Ascending aorta (tissue), 2 donors: ENCODE results near the gene GEMIN7. TPM values are rescaled to one million over a fixed set of nuclear protein-coding genes. Genes with fewer than 3 reads are reported as not detected.
"Not testable (repeated sequence)": the region's sequence is repeated elsewhere in the genome, so short reads cannot be mapped to it uniquely, and the experiment has no call there.

Experiments
- DNase-seq, 2 donors: peaks; one replicate each; pipeline ENCODE4 v3.0.0-alpha.2; 2019; ENCODE audit warnings: low spot score in 2 of 2
- H3K27ac ChIP-seq, 2 donors: fragments of 200-600 bp; sonication (generic); one replicate each; pipeline ENCODE4 v1.5.1; 2016 to 2017; ENCODE audit warnings: mild to moderate bottlenecking in 1 of 2
- H3K27me3 ChIP-seq: fragments of 200-600 bp; sonication (generic); one replicate; pipeline ENCODE4 v1.5.1; 2017
- H3K36me3 ChIP-seq, 2 donors: fragments of 200-600 bp; sonication (generic); one replicate each; pipeline ENCODE4 v1.5.1; 2016
- H3K4me1 ChIP-seq, 2 donors: fragments of 200-600 bp; sonication (generic); one replicate each; pipeline ENCODE4 v1.5.1; 2016 to 2017; ENCODE audit warnings: mild to moderate bottlenecking in 1 of 2
- H3K4me3 ChIP-seq, 2 donors: fragments of 200-600 bp; sonication (generic); one replicate each; pipeline ENCODE4 v1.5.1; 2016 to 2017; ENCODE audit warnings: mild to moderate bottlenecking in 1 of 2
- H3K9me3 ChIP-seq, 2 donors: fragments of 200-600 bp; sonication (generic); one replicate each; pipeline ENCODE4 v1.5.1; 2016
- CTCF ChIP-seq, 3 experiments: fragments of 200-600 bp in 2 of 3; fragments of 450-650 bp in 1 of 3; sonication (generic) in 2 of 3; IDR thresholded peaks; one replicate each; pipeline ENCODE4 v1.5.1; 2016 to 2019; ENCODE audit warnings: antibody characterized with exemption in 3 of 3, mild to moderate bottlenecking in 1 of 3, moderate library complexity in 1 of 3
- intact Hi-C: fragments of 100-400 bp; cut with DNase I; formaldehyde crosslinking; loops from one replicate; pipeline ENCODE4 v1.15.1; 2023
- total RNA-seq: library from RNA; depleted of rRNA; stranded (reverse); fragments of >200 nt; gene quantifications from one replicate; pipeline ENCODE4 v1.1.0, GENCODE V29; 2016

Gene GEMIN7
- total RNA-seq, 1 donor from 2014 or later: 48.2 TPM

GRCh38 chr19:45101806-45102205, 22.7 kb downstream of the GEMIN7 start:
- Histone ChIP-seq H3K9me3 (no peaks in the 10 kb centered on the region), H3K27ac (no peak overlapping the region), H3K4me1 (peaks cover 0 to 6% of the 10 kb centered on the region in 2 donors), H3K27me3 (no peaks in the 10 kb centered on the region), H3K36me3 (no peaks in the 10 kb centered on the region), H3K4me3 (no peak overlapping the region)
- DNase-seq: no peak
- TF ChIP-seq CTCF (IDR thresholded peaks at IDR 0.05): no peak
- intact Hi-C loops: no loop called here

GRCh38 chr19:45102481-45102880, 23.4 kb downstream of the GEMIN7 start:
- H3K4me1 ChIP-seq: peaks cover 0 to 6% of the 10 kb centered on the region in 2 donors
- H3K9me3 ChIP-seq: no peaks in the 10 kb centered on the region
- H3K27me3 ChIP-seq: no peaks in the 10 kb centered on the region
- no peak for DNase-seq
- no peak for TF ChIP-seq CTCF (IDR thresholded peaks at IDR 0.05)
- H3K4me3 ChIP-seq: no peak overlapping the region
- intact Hi-C loops: no loop called here
- no peak overlapping the region for H3K27ac ChIP-seq
- H3K36me3 ChIP-seq: no peaks in the 10 kb centered on the region

- no peaks in the 10 kb centered on the region for H3K36me3 ChIP-seq
- H3K4me3 ChIP-seq: no peak overlapping the region
- no peaks in the 10 kb centered on the region for H3K9me3 ChIP-seq
- H3K4me1 ChIP-seq: peaks cover 0 to 4% of the 10 kb centered on the region in 2 donors
- H3K27ac ChIP-seq: no peak overlapping the region
- no peaks in the 10 kb centered on the region for H3K27me3 ChIP-seq
- no peak for TF ChIP-seq CTCF (IDR thresholded peaks at IDR 0.05)
- intact Hi-C loops: no loop called here
- no peak for DNase-seq
Measured at GRCh38 chr19:45103156-45103507, 24.1 kb downstream of the GEMIN7 start.

GRCh38 chr19:45103508-45104319, 24.7 kb downstream of the GEMIN7 start:
- no peak for TF ChIP-seq CTCF (IDR thresholded peaks at IDR 0.05)
- no peaks in the 10 kb centered on the region for H3K9me3 ChIP-seq
- H3K36me3 ChIP-seq: no peaks in the 10 kb centered on the region
- intact Hi-C loops: no loop called here
- no peaks in the 10 kb centered on the region for H3K4me1 ChIP-seq
- H3K27ac ChIP-seq: no peak overlapping the region
- H3K4me3 ChIP-seq: no peak overlapping the region
- no peaks in the 10 kb centered on the region for H3K27me3 ChIP-seq
- DNase-seq: no peak

GRCh38 chr19:45104658-45105349, 25.7 kb downstream of the GEMIN7 start:
- Histone ChIP-seq H3K4me3 (no peak overlapping the region), H3K36me3 (no peaks in the 10 kb centered on the region), H3K9me3 (no peaks in the 10 kb centered on the region), H3K27ac (no peak overlapping the region), H3K27me3 (no peaks in the 10 kb centered on the region), H3K4me1 (no peaks in the 10 kb centered on the region)
- intact Hi-C loops: no loop called here
- no peak for TF ChIP-seq CTCF (IDR thresholded peaks at IDR 0.05)
- DNase-seq: no peak

GRCh38 chr19:45106363-45106762, 27.3 kb downstream of the GEMIN7 start:
- intact Hi-C loops, H3K27ac ChIP-seq, H3K4me3 ChIP-seq, H3K36me3 ChIP-seq, DNase-seq, H3K9me3 ChIP-seq, H3K4me1 ChIP-seq, H3K27me3 ChIP-seq: not testable (repeated sequence)
